22Rv1 (cell line): ENCODE data around the gene RBBP8NL.

Experiments used
- ZFX ChIP-seq: fragments of 450-650 bp; IDR thresholded peaks from 2 replicates; pipeline ENCODE4 v1.6.1; 2017; ENCODE audit warnings: antibody characterized with exemption, borderline replicate concordance
- TF ChIP-seq, protein P1 (sequence below): fragments of 450-650 bp; IDR thresholded peaks from 2 replicates; pipeline ENCODE4 v1.5.1; 2017; ENCODE audit warnings: mild to moderate bottlenecking

DNA sequence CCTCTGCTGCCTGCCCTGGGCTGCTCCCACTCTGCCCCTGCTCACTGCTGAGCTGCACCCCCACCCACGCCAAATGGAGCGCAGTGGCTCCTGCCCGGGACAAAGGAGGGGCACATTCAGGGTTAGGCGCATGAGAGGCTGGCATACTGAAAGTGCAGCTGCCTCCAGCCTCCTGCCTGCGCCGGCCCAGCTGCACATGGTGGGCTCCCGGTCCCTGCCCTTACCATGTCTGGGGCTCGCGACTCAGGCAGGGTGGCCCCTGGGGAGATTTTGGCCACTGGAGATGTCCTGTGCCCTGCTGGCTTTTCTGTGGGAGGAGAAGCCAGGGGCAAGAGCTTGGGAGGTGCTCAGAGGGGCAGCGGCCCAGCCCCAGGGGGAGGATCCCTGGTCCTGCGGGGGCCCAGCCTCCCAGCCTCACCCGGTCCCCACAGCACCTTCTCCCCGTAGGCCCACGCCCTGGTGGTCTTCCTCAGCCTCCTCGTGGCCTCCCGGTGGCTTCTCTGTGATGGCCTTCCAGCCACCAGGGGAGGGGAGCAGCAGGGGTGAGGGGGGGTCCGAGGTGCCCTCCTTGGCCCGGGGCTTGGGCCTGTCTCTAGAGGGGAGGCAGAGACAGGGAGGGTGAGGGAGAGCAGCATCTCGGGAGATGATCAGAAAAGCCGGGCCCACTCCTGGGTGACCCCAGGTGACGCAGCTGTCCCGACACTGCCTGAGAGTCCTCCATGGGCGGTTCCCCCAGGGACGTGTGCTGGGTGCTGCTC is 11.8 kb downstream of the RBBP8NL start:
- TF ChIP-seq, protein P1, sequence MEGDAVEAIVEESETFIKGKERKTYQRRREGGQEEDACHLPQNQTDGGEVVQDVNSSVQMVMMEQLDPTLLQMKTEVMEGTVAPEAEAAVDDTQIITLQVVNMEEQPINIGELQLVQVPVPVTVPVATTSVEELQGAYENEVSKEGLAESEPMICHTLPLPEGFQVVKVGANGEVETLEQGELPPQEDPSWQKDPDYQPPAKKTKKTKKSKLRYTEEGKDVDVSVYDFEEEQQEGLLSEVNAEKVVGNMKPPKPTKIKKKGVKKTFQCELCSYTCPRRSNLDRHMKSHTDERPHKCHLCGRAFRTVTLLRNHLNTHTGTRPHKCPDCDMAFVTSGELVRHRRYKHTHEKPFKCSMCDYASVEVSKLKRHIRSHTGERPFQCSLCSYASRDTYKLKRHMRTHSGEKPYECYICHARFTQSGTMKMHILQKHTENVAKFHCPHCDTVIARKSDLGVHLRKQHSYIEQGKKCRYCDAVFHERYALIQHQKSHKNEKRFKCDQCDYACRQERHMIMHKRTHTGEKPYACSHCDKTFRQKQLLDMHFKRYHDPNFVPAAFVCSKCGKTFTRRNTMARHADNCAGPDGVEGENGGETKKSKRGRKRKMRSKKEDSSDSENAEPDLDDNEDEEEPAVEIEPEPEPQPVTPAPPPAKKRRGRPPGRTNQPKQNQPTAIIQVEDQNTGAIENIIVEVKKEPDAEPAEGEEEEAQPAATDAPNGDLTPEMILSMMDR = no peak
- TF ChIP-seq ZFX = no peak
